HL-60 (cell line): Measurements from ENCODE around the gene REC114.

ENCODE experiments used
- DNase-seq, 2 experiments: peaks; one replicate each; pipeline ENCODE4 v3.0.0-alpha.2; 2010 to 2020; ENCODE audit warnings: low read depth in 1 of 2, low spot score in 1 of 2
- H3K27ac ChIP-seq: fragments of 250-450 bp; sonication (Bioruptor Pico); replicated peaks from 2 replicates; pipeline ENCODE4 v1.5.1; 2020; ENCODE audit warnings: mild to moderate bottlenecking, moderate library complexity
- H3K27me3 ChIP-seq: fragments of 250-450 bp; sonication (Bioruptor Pico); 2 replicates; pipeline ENCODE4 v1.5.1; 2021; ENCODE audit warnings: mild to moderate bottlenecking, moderate library complexity; ENCODE audit not compliant: insufficient read depth, poor library complexity, severe bottlenecking
- H3K4me3 ChIP-seq: replicated peaks from 2 replicates; pipeline ENCODE4 v1.5.1; 2011; ENCODE audit warnings: mild to moderate bottlenecking, control low read depth, low read length; ENCODE audit not compliant: insufficient read depth
- GABPA ChIP-seq: IDR thresholded peaks from 2 replicates; pipeline ENCODE4 v1.6.1; 2012; ENCODE audit warnings: low read depth
- POLR2AphosphoS5 ChIP-seq: IDR thresholded peaks from 2 replicates; pipeline ENCODE4 v1.6.1; 2012; ENCODE audit warnings: low read depth
- REST ChIP-seq: IDR thresholded peaks from 2 replicates; pipeline ENCODE4 v1.6.1; 2012; ENCODE audit warnings: low read depth; ENCODE audit not compliant: insufficient replicate concordance
- SPI1 ChIP-seq: IDR thresholded peaks from 2 replicates; pipeline ENCODE4 v1.6.1; 2012; ENCODE audit warnings: low read depth, mild to moderate bottlenecking, borderline replicate concordance
- TF ChIP-seq, protein P1 (sequence below): IDR thresholded peaks from one replicate; pipeline ENCODE4 v1.5.1; 2011; ENCODE audit warnings: low read length, control low read depth, inconsistent platforms; ENCODE audit not compliant: insufficient read depth

Gene REC114

DNA sequence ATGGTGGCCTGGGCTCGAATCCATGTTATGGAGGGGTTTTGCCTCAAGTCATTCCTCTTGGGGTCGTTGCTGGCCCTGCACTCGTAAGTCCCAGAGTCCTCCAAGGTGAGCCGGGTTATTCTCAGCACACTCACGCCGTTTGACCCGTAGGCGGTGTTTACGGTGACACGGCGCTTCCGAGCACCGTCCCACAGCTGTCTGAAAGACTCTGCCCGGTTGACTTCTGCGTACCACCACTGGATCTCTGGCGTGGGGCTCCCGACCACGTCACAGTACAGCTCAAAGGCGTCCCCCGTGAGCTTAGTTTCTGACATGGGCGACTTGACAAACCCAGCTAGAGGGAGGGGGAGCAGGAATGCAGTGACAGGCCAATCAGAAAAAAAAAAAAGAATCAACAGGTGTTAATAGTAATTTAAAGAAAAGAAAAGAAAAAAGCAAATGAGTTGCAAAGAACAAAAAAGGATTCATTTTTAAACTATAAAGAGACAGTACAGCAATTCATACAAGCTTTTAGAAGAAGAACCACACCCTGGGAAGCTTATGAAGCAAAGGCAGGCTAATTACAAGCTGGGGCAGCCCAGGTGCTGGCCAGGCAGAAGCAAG, 154.2 kb downstream of the REC114 start:
- TF ChIP-seq SPI1 (no peak), REST (no peak), GABPA (no peak), POLR2AphosphoS5 (no peak)
- TF ChIP-seq, protein P1, sequence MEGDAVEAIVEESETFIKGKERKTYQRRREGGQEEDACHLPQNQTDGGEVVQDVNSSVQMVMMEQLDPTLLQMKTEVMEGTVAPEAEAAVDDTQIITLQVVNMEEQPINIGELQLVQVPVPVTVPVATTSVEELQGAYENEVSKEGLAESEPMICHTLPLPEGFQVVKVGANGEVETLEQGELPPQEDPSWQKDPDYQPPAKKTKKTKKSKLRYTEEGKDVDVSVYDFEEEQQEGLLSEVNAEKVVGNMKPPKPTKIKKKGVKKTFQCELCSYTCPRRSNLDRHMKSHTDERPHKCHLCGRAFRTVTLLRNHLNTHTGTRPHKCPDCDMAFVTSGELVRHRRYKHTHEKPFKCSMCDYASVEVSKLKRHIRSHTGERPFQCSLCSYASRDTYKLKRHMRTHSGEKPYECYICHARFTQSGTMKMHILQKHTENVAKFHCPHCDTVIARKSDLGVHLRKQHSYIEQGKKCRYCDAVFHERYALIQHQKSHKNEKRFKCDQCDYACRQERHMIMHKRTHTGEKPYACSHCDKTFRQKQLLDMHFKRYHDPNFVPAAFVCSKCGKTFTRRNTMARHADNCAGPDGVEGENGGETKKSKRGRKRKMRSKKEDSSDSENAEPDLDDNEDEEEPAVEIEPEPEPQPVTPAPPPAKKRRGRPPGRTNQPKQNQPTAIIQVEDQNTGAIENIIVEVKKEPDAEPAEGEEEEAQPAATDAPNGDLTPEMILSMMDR: no peak
- no peak for DNase-seq
- Histone ChIP-seq H3K27ac (no peak overlapping the region), H3K27me3 (no peaks in the 10 kb centered on the region), H3K4me3 (no peak overlapping the region)

DNA sequence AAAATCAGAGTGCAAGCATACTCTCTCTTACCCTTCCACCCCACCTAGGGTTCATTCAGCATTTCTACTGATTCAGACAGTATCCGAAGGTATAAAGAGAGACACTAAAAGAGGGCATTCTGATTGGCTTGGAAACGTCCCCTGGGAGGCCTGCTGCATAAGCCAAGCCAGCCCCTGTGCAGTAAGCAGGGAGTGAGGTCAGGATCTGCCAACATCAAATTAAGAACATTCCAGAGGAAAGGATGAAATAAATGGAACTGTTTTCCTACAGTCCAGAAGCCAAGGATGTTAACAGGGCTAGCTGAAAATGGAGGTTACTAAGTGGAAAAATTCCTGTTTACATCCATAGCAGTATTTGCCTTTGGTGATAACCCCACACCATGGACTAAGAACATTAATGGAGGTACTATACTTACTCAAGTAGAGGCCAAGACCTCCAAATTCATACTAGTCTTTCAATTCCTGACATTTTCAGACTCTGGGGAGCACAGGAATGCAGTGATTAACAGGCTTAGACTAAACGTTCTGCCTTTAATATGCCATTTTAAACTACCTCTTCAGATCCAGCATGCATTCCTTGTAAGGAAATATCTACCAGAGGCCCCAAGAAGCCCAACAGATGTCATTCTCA, 155.7 kb downstream of the REC114 start:
- Histone ChIP-seq H3K27me3 (no peaks in the 10 kb centered on the region), H3K4me3 (no peak overlapping the region), H3K27ac (no peak overlapping the region)
- no peak for TF ChIP-seq REST
- TF ChIP-seq SPI1: no peak
- DNase-seq: no peak

GRCh38 chr15:73599934-73600333, 157.0 kb downstream of the REC114 start:
- no peak for DNase-seq
- TF ChIP-seq SPI1: no peak
- TF ChIP-seq GABPA: no peak
- TF ChIP-seq, protein P1: no peak
- no peak for TF ChIP-seq POLR2AphosphoS5
- no peak for TF ChIP-seq REST
- Histone ChIP-seq H3K4me3 (no peak overlapping the region), H3K27ac (no peak overlapping the region), H3K27me3 (no peaks in the 10 kb centered on the region)
